ENCODE measurements around the gene PIPOX. TPM values are rescaled to one million over a fixed set of nuclear protein-coding genes. Genes with fewer than 3 reads are reported as not detected.

PIPOX gene
- total and polyA plus RNA-seq, 2 donors (not counting 3 experiments of a cell fraction or from before 2014, with no cell fraction given): 0.62 to 2.5 TPM

DNA sequence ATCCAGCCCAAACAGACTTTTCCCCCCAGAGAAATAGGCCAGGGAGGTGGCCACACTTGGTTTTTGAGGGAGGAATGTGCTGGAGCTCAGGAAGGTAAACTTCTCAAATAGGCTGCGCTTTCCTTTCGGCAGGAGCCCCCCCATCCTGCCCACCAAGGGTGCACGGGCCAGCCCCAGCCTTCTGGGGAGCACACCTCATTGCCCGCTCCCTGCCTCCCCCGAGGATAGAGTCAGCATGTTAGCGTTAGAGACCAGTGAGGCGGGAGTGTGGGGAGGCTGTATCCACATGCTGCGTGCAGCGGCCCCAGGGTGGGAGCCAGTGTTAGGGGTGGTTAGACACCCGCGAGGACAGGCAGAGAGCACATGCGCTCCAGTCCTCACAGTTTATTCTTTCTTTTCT is 42.3 kb downstream of the PIPOX start:
- dilution Hi-C loops (cut with MboI; ENCODE audit: extremely low pct_ligation_motif_present, low sequenced_read_pairs): no loop called here
- H3K79me2 ChIP-seq (ENCODE audit: control insufficient read depth, insufficient read depth, low read length): no peaks in the 10 kb centered on the region

More for the DNA sequence above, 42.3 kb downstream of the PIPOX start:
- intact Hi-C loops (cut with micrococcal nuclease): no loop called here
- H3K9me3 ChIP-seq (replicated peaks; ENCODE audit: control insufficient read depth, insufficient read depth, low read length): no peaks in the 10 kb centered on the region
- no peak overlapping the region for H3K9ac ChIP-seq (replicated peaks; ENCODE audit: extremely low read depth, insufficient read depth, low read length)
- POLR2A ChIA-PET: no interaction called here
- H3K4me3 ChIP-seq (replicated peaks in 1 of 3; ENCODE audit: insufficient read depth in 1 of 3, low read depth in 1 of 3, low read length in 3 of 3): no peak overlapping the region
- no peaks in the 10 kb centered on the region for H3K27me3 ChIP-seq (ENCODE audit: control insufficient read depth in 2 of 2, insufficient read depth in 2 of 2, low read length in 2 of 2)
- peaks cover 0 to 11% of the 10 kb centered on the region in 2 experiments for H3K36me3 ChIP-seq (ENCODE audit: control insufficient read depth in 2 of 2, extremely low read depth in 1 of 2, insufficient read depth in 2 of 2, low read length in 2 of 2)
- no peak for TF ChIP-seq POLR2AphosphoS5 (IDR thresholded peaks at IDR 0.05; ENCODE audit: insufficient read depth, low read depth, low read length)
- no peak for TF ChIP-seq JUN (IDR thresholded peaks at IDR 0.05; ENCODE audit: borderline replicate concordance, insufficient read depth, insufficient read length, low read depth)
- TF ChIP-seq GATA2 (IDR thresholded peaks at IDR 0.05; ENCODE audit: insufficient read depth, insufficient read length, low read depth, low read length): no peak
- TF ChIP-seq POLR2A (IDR thresholded peaks at IDR 0.05; ENCODE audit: low read depth, low read length): no peak
- TF ChIP-seq, protein P1, sequence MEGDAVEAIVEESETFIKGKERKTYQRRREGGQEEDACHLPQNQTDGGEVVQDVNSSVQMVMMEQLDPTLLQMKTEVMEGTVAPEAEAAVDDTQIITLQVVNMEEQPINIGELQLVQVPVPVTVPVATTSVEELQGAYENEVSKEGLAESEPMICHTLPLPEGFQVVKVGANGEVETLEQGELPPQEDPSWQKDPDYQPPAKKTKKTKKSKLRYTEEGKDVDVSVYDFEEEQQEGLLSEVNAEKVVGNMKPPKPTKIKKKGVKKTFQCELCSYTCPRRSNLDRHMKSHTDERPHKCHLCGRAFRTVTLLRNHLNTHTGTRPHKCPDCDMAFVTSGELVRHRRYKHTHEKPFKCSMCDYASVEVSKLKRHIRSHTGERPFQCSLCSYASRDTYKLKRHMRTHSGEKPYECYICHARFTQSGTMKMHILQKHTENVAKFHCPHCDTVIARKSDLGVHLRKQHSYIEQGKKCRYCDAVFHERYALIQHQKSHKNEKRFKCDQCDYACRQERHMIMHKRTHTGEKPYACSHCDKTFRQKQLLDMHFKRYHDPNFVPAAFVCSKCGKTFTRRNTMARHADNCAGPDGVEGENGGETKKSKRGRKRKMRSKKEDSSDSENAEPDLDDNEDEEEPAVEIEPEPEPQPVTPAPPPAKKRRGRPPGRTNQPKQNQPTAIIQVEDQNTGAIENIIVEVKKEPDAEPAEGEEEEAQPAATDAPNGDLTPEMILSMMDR (IDR thresholded peaks at IDR 0.05; ENCODE audit: extremely low read depth in 1 of 2, insufficient read depth in 1 of 2, low read depth in 1 of 2, low read length in 2 of 2): no peak
- TF ChIP-seq FOS (IDR thresholded peaks at IDR 0.05; ENCODE audit: borderline replicate concordance, insufficient read depth, low read length): no peak
- no peak for TF ChIP-seq MYC (IDR thresholded peaks at IDR 0.05; ENCODE audit: low read depth, low read length)
- TF ChIP-seq, protein P2, sequence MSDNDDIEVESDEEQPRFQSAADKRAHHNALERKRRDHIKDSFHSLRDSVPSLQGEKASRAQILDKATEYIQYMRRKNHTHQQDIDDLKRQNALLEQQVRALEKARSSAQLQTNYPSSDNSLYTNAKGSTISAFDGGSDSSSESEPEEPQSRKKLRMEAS (IDR thresholded peaks at IDR 0.05; ENCODE audit: insufficient read depth, insufficient read length): no peak
- no peak for TF ChIP-seq EZH2 (IDR thresholded peaks at IDR 0.05; ENCODE audit: borderline replicate concordance, low read depth, low read length, severe bottlenecking)
- no peaks in the 10 kb centered on the region for H3K9me1 ChIP-seq (replicated peaks; ENCODE audit: control insufficient read depth, extremely low read depth, insufficient read depth, low read length)
- no peak overlapping the region for H3K27ac ChIP-seq (ENCODE audit: insufficient read depth, low read depth, low read length)
- H3K4me2 ChIP-seq (ENCODE audit: insufficient read depth, low read length): no peak overlapping the region
- DNase-seq (ENCODE audit: low read depth, low spot score): no peak
- H4K20me1 ChIP-seq (replicated peaks; ENCODE audit: control insufficient read depth, extremely low read depth, insufficient read depth, low read length): no peaks in the 10 kb centered on the region
- H2AFZ ChIP-seq (ENCODE audit: low read depth, low read length): no peak overlapping the region
- BruUV-seq (replicated peaks): no TSS peak
- no peaks in the 10 kb centered on the region for H3K4me1 ChIP-seq (ENCODE audit: control insufficient read depth, extremely low read depth, insufficient read depth, low read length)
- CTCF ChIA-PET: interaction anchor here (0.9 to 1.0 kb wide), 2 partner anchors 13 to 120 kb away, joined by 3 to 4 read pairs; no protein-coding TSS in a partner anchor
- FAIRE-seq: no peak
